ENCODE results near the gene KIF12. TPM values are rescaled to one million over a fixed set of nuclear protein-coding genes. Genes with fewer than 3 reads are reported as not detected.

The KIF12 gene
- total and polyA plus RNA-seq, 2 donors (not counting 1 experiment from before 2014, with no cell fraction given) = not detected

GRCh38 chr9:114139071-114139470, 40.0 kb upstream of the KIF12 start:
- Histone ChIP-seq H3K27ac (ENCODE audit: low read length in 2 of 2) (no peak overlapping the region), H2AFZ (ENCODE audit: insufficient read depth, low read depth, low read length, poor library complexity, severe bottlenecking) (no peak overlapping the region), H3K36me3 (replicated peaks in 1 of 2; ENCODE audit: control extremely low read depth in 1 of 2, control insufficient read depth in 1 of 2, extremely low read depth in 1 of 2, insufficient read depth in 2 of 2, low read length in 1 of 2) (no peaks in the 10 kb centered on the region), H3K9ac (ENCODE audit: low read length) (no peak overlapping the region), H3K4me3 (ENCODE audit: control extremely low read depth in 1 of 5, extremely low read depth in 1 of 5, insufficient read depth in 1 of 5, low read depth in 2 of 5, low read length in 4 of 5) (no peak overlapping the region), H3K9me3 (ENCODE audit: control extremely low read depth in 1 of 3, control insufficient read depth in 2 of 3, insufficient read depth in 1 of 3, low read length in 2 of 3) (peaks cover 0 to 3% (median 0%) of the 10 kb centered on the region in 3 donors), H3K79me2 (ENCODE audit: control insufficient read depth, insufficient read depth, low read length) (no peaks in the 10 kb centered on the region), H3K27me3 (replicated peaks in 1 of 4; ENCODE audit: control extremely low read depth in 1 of 4, control insufficient read depth in 3 of 4, insufficient read depth in 4 of 4, low read length in 3 of 4) (peaks cover 0 to 16% (median 0%) of the 10 kb centered on the region in 4 experiments), H3K4me2 (replicated peaks; ENCODE audit: low read depth, low read length, poor library complexity, severe bottlenecking) (no peak overlapping the region), H4K20me1 (ENCODE audit: control insufficient read depth, insufficient read depth, low read length, poor library complexity, severe bottlenecking) (no peaks in the 10 kb centered on the region), H3K4me1 (ENCODE audit: control insufficient read depth in 2 of 2, insufficient read depth in 2 of 2, low read length in 2 of 2) (no peaks in the 10 kb centered on the region)
- ATAC-seq (ENCODE audit: low read depth) (no peak), DNase-seq (no peak)
- TF ChIP-seq CTCF (IDR thresholded peaks at IDR 0.05) (no peak), EZH2 (IDR thresholded peaks at IDR 0.05; ENCODE audit: borderline replicate concordance, insufficient read depth, low read depth, low read length, poor library complexity, severe bottlenecking) (no peak)
- ChIA-PET POLR2A (no interaction called here), CTCF (no interaction called here)
- Mint-ChIP-seq H3K4me1 (no peaks in the 10 kb centered on the region), H3K27me3 (peaks cover 43% of the 10 kb centered on the region), H3K4me3 (no peak overlapping the region), H3K9me3 (ENCODE audit: insufficient read depth) (no peaks in the 10 kb centered on the region), H3K27ac (no peak overlapping the region)
- 90% methylated on average over 5 of the region's 5 CpGs for WGBS (ENCODE audit: insufficient coverage)
- intact Hi-C loops (cut with micrococcal nuclease) = no loop called here

GRCh38 chr9:114138552-114138971, 39.5 kb upstream of the KIF12 start:
- peaks cover 0 to 3% (median 0%) of the 10 kb centered on the region in 3 donors for H3K9me3 ChIP-seq (ENCODE audit: control extremely low read depth in 1 of 3, control insufficient read depth in 2 of 3, insufficient read depth in 1 of 3, low read length in 2 of 3)
- no peak overlapping the region for H2AFZ ChIP-seq (ENCODE audit: insufficient read depth, low read depth, low read length, poor library complexity, severe bottlenecking)
- no peak overlapping the region for H3K27ac Mint-ChIP-seq
- CTCF ChIA-PET = no interaction called here
- ATAC-seq (ENCODE audit: low read depth) = no peak
- H3K27ac ChIP-seq (ENCODE audit: low read length in 2 of 2) = no peak overlapping the region
- H3K79me2 ChIP-seq (ENCODE audit: control insufficient read depth, insufficient read depth, low read length) = no peaks in the 10 kb centered on the region
- no peaks in the 10 kb centered on the region for H3K36me3 ChIP-seq (replicated peaks in 1 of 2; ENCODE audit: control extremely low read depth in 1 of 2, control insufficient read depth in 1 of 2, extremely low read depth in 1 of 2, insufficient read depth in 2 of 2, low read length in 1 of 2)
- no peak overlapping the region for H3K4me3 ChIP-seq (ENCODE audit: control extremely low read depth in 1 of 5, extremely low read depth in 1 of 5, insufficient read depth in 1 of 5, low read depth in 2 of 5, low read length in 4 of 5)
- TF ChIP-seq CTCF (IDR thresholded peaks at IDR 0.05) (no peak), EZH2 (IDR thresholded peaks at IDR 0.05; ENCODE audit: borderline replicate concordance, insufficient read depth, low read depth, low read length, poor library complexity, severe bottlenecking) (no peak)
- peaks cover 44% of the 10 kb centered on the region for H3K27me3 Mint-ChIP-seq
- no peak overlapping the region for H3K4me3 Mint-ChIP-seq
- intact Hi-C loops (cut with micrococcal nuclease) = no loop called here
- H3K9ac ChIP-seq (ENCODE audit: low read length) = no peak overlapping the region
- H3K27me3 ChIP-seq (replicated peaks in 1 of 4; ENCODE audit: control extremely low read depth in 1 of 4, control insufficient read depth in 3 of 4, insufficient read depth in 4 of 4, low read length in 3 of 4) = peaks cover 0 to 16% (median 0%) of the 10 kb centered on the region in 4 experiments
- DNase-seq = no peak
- no peaks in the 10 kb centered on the region for H3K4me1 ChIP-seq (ENCODE audit: control insufficient read depth in 2 of 2, insufficient read depth in 2 of 2, low read length in 2 of 2)
- 95% methylated on average over 8 of the region's 8 CpGs for WGBS (ENCODE audit: insufficient coverage)
- POLR2A ChIA-PET = no interaction called here
- H3K9me3 Mint-ChIP-seq (ENCODE audit: insufficient read depth) = no peaks in the 10 kb centered on the region
- no peaks in the 10 kb centered on the region for H3K4me1 Mint-ChIP-seq
- no peak overlapping the region for H3K4me2 ChIP-seq (replicated peaks; ENCODE audit: low read depth, low read length, poor library complexity, severe bottlenecking)
- H4K20me1 ChIP-seq (ENCODE audit: control insufficient read depth, insufficient read depth, low read length, poor library complexity, severe bottlenecking) = no peaks in the 10 kb centered on the region
